ENCODE data around the gene SLC9A9.
A peak's percentile ranks its signal among the peaks of the same experiment; 100 is the strongest.

The SLC9A9 gene

DNA sequence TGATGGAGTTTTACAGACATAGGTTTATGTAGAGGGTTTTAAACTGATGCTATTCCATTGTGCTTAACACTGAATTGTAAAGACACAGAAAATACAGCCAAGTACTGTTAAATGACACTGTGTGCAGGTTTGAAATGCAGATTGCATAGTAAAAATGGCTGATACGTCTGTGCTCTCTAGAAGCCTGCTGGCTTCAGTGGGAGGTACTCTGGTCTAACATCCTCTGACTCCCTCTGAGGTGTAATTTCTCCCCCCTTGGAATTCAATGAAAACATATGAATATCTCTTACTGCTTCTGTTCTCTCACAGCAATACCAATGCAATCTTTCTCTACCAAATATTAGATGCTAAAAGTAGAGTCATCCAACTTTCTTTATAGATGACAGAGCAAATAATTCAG is 176.6 kb downstream of the SLC9A9 start:
- intact Hi-C loops (cut with DNase I) = no loop called here
- DNase-seq = no peak

GRCh38 chr3:143668924-143669790 is 179.1 kb downstream of the SLC9A9 start:
- no peak for DNase-seq

DNA sequence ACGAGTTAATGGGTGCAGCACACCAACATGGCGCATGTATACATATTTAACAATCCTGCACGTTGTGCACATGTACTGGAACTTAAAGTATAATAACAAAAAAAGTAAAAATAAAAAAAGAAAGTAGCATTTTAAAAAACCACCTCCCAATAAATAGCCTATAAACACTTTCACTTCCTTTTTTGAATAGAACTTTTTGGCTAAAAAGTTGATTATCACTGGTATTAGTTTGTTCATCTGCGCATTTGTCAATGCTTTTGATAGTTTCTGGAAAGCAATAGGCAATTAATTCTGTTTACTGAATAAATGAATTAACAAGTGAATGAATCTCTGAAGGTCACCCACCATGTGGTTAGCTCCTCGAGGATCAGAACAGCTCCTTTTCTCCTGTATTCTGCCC is 179.9 kb downstream of the SLC9A9 start:
- intact Hi-C loops (cut with DNase I) = no loop called here
- DNase-seq = no peak

More at GRCh38 chr3:143668924-143669790, 179.1 kb downstream of the SLC9A9 start:
- intact Hi-C loops (cut with DNase I) = no loop called here

- intact Hi-C loops (cut with DNase I) = no loop called here
- DNase-seq = no peak
Measured at GRCh38 chr3:143661677-143662076, 186.6 kb downstream of the SLC9A9 start.

GRCh38 chr3:143658861-143659260 is 189.4 kb downstream of the SLC9A9 start:
- no peak for DNase-seq
- intact Hi-C loops (cut with DNase I) = no loop called here

GRCh38 chr3:143658116-143658515 is 190.2 kb downstream of the SLC9A9 start:
- intact Hi-C loops (cut with DNase I) = no loop called here
- DNase-seq = no peak

- no peak for DNase-seq
- intact Hi-C loops (cut with DNase I) = no loop called here
Measured at GRCh38 chr3:143657391-143657790, 190.9 kb downstream of the SLC9A9 start.

- intact Hi-C loops (cut with DNase I) = no loop called here
- peak in 25 of 42 donors; percentile 9 to 76 (median 33) for DNase-seq
Measured at GRCh38 chr3:143654906-143655305, 193.4 kb downstream of the SLC9A9 start.

DNA sequence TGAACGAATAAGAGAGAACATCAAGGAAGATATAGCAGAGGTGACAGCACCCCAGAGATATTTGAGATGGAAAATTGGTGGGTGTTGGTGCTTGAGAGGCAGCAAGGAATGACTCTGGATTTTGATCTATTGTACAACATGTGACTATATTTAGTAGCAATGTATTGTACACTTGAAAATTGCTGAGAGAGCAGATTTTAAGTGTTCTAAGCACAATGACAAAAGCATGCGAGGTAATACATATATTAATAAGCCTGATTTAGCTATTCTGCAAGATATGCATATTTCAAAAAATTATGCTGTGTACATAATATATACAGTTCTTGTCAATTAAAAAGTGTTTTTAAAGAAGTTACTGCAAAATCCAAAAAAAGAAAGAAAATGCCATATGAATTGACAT is 194.3 kb downstream of the SLC9A9 start:
- intact Hi-C loops (cut with DNase I) = no loop called here

GRCh38 chr3:143653493-143653892 is 194.8 kb downstream of the SLC9A9 start:
- intact Hi-C loops (cut with DNase I) = no loop called here
- DNase-seq = no peak

More for the DNA sequence above, 194.3 kb downstream of the SLC9A9 start:
- DNase-seq = no peak

DNA sequence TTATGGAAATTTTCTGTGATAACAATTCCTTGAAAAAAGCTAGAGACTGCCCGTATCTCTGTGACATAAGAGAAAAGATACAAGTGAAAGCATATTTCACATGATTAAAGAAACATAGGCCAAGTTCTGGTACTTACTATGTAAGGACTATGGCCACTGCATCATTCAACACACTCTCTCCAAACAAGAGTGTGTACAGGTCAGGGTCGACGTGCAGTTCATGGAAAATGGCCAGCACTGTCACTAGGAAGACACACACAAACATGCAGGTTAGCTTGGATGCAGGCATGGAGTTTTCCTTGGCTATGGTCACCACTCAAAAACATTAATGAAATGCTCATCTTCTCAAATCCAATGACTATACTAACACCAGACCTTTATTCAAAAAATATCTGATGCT is 196.2 kb downstream of the SLC9A9 start:
- intact Hi-C loops (cut with DNase I) = no loop called here
- no peak for DNase-seq

GRCh38 chr3:143650827-143651226 is 197.4 kb downstream of the SLC9A9 start:
- intact Hi-C loops (cut with DNase I) = no loop called here
- peak in 1 of 42 donors; percentile 11 for DNase-seq

GRCh38 chr3:143650120-143650519 is 198.1 kb downstream of the SLC9A9 start:
- DNase-seq = no peak

GRCh38 chr3:143648708-143649107 is 199.6 kb downstream of the SLC9A9 start:
- peak in 7 of 42 donors; percentile 11 to 44 (median 19) for DNase-seq
- intact Hi-C loops (cut with DNase I) = no loop called here

More at GRCh38 chr3:143650120-143650519, 198.1 kb downstream of the SLC9A9 start:
- intact Hi-C loops (cut with DNase I) = no loop called here

- intact Hi-C loops (cut with DNase I) = no loop called here
- no peak for DNase-seq
Measured at GRCh38 chr3:143648218-143648617, 200.1 kb downstream of the SLC9A9 start.

DNA sequence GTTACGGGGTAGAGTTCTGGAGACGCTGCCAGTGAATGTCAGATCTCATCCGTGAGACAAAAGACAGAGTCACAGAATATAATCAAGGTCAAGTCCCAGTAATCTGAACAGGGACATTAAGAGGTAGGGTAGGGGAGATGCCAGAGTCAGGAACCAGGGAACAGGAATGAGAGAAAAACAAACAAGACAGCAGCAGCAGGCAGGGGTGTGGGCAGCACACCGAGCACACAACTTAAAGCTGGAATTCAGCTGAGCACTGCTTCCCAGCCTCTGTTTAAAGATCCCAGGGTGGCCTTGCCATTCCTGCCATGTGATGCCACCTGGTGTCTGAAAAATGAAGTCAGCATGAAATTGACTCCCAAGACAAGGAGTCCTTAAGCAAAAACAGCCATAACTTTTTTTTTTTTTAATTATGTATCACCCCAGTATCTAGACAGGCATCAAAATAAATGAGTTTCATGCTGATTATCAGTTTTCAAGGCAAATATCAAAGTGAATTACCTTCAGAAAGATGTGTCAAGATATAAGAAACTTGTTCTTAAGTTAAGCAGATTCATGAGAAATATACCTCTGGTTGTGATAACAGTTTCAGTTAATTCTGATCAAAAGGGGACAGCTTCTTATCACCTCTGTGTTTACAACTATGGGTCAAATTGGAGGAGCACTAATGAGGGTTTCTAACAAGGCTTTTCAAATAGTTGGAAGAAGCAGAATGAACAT is 203.7 kb downstream of the SLC9A9 start:
- peak; percentile 11 to 81 (median 58) for DNase-seq
- intact Hi-C loops (cut with DNase I) = no loop called here

GRCh38 chr3:143643905-143644304 is 204.4 kb downstream of the SLC9A9 start:
- DNase-seq = no peak
- intact Hi-C loops (cut with DNase I) = no loop called here

- DNase-seq = no peak
- intact Hi-C loops (cut with DNase I) = no loop called here
Measured at GRCh38 chr3:143640774-143641173, 207.5 kb downstream of the SLC9A9 start.

- DNase-seq = no peak
- intact Hi-C loops (cut with DNase I) = no loop called here
Measured at GRCh38 chr3:143637133-143637532, 211.1 kb downstream of the SLC9A9 start.

- intact Hi-C loops (cut with DNase I) = no loop called here
- DNase-seq = no peak
Measured at GRCh38 chr3:143634991-143635390, 213.3 kb downstream of the SLC9A9 start.
